GM13977 (cell line): ENCODE data around the gene OLIG1.

Experiments
- DNase-seq: peaks from one replicate; pipeline ENCODE4 v3.0.0; 2012; ENCODE audit warnings: low spot score
- CTCF ChIP-seq: IDR thresholded peaks from 2 replicates; pipeline ENCODE4 v1.5.1; 2012; ENCODE audit warnings: mild to moderate bottlenecking, control low read depth; ENCODE audit not compliant: insufficient read depth; ENCODE audit errors: extremely low read depth, missing control alignments
- in situ Hi-C: fragments of 300-500 bp; cut with MboI; formaldehyde crosslinking; loops from one replicate; pipeline ENCODE4 v1.12.0; 2022; ENCODE audit warnings: low sequenced_read_pairs, low pct_unique_long_range_greater_than_20kb, mixed read lengths, inconsistent platforms; ENCODE audit not compliant: unreplicated experiment

Gene OLIG1

DNA sequence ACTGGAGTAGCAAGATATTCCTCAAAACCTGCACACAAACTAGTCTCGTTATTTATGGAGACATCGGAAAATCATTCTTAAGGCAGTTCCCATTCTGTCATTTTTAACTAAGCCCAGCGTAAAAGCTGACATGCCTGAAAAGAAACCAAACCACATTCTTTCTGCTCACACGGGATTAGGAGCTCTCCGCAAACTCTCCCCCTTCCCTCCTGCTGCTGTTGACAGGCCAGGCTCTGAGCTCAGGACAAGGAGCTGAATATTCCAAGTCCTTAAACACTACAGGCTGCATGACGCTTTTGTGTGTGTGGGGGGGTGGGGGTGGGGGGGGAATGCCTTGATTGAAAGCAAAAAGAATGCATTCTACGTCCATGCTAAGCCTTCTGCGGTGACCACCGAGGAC, 5.2 kb downstream of the OLIG1 start:
- TF ChIP-seq CTCF, result no peak
- no peak for DNase-seq
- in situ Hi-C loops, result no loop called here

GRCh38 chr21:33075596-33076195, 5.8 kb downstream of the OLIG1 start:
- in situ Hi-C loops, result no loop called here
- TF ChIP-seq CTCF, result no peak
- no peak for DNase-seq

GRCh38 chr21:33076600-33077329, 6.8 kb downstream of the OLIG1 start:
- DNase-seq, result no peak
- in situ Hi-C loops, result no loop called here
- no peak for TF ChIP-seq CTCF

DNA sequence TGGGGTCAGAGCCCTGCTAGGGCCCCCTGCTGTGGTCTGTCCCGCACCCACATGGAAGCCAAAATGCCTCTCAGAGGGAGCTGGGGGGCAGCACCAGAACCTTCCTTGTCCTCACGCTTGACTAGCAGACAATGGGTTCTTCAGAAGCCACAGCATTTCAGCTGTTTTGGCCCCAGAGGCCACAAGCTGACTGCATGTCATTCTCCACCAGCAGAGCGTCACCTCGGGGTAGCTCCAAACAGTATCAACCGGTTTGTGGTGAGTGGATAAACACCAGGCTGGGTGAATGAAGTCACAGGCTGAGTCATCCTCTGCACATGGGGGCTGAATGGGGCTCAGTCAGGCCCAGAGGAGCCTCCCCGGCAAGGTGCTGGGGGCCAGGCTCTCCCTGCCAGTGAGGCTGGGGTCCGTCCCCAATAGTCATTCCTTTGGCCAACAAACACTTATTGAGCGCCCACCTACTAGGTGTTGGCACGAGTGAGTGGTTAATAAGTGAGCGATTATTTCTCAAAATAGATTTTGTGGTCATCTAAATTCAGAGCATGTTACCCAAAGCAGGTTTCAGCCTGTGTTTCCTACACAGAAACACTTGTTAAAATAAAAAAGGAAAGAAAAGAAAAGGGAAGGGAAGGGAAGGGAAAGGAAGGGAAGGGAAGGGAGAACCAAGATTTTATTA, 9.1 kb downstream of the OLIG1 start:
- in situ Hi-C loops, result no loop called here
- no peak for TF ChIP-seq CTCF
- peak; percentile 88 for DNase-seq

DNA sequence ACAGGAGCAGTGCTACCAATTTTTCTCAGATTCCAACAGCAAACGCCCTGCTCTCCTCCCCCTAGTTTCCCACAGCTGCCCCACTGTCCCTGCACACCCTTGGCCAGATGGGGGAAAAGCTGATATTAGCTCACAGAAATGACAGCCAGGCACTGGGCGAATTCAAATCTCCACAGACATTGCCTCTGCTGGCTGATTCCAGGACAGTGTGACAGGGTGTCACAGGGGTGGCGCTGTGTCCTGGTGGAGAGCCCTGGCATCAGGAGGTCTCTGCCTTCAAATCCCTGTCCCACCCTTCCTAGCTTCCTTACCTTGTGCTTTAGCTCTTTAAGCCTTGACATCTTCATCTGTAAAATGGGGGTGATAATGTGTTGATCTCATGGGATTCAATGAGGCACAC, 10.4 kb downstream of the OLIG1 start:
- TF ChIP-seq CTCF, result no peak
- no peak for DNase-seq
- in situ Hi-C loops, result no loop called here

DNA sequence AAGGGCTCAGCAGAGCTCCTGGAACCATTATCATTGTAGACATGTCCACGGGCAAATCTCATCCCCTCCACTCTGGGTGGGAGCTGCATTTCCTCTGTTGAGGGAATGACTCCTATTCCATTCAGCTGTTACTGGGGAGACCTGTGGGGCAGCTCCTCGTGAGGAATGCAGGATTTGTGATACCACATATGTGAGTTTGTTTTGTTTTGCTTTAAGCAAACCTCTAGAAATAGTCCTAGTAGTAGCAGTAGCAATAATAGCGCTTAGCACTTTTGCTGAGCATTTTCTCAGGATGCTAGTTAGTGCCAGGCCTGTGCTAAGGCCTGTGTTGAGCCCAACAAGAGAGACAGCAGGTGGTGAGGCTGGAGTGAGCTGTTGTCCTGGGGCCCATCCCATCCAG, 10.8 kb downstream of the OLIG1 start:
- DNase-seq, result no peak
- no peak for TF ChIP-seq CTCF
- in situ Hi-C loops, result no loop called here
